ENCODE measurements around the gene YIF1A. TPM values are rescaled to one million over a fixed set of nuclear protein-coding genes. Genes with fewer than 3 reads are reported as not detected.
A peak's percentile ranks its signal among the peaks of the same experiment; 100 is the strongest.

YIF1A gene
- total and polyA plus RNA-seq, 2 experiments from 2014 or later = 132 to 265 TPM

- H3K4me3 ChIP-seq = no peak overlapping the region
- H4K20me1 ChIP-seq (ENCODE audit: insufficient read depth, poor library complexity, severe bottlenecking) = peaks cover 8% of the 10 kb centered on the region
- WGBS (ENCODE audit: low lambda C conversion rate, missing lambda C conversion rate) = 100% methylated on average over 5 of the region's 5 CpGs
- no peaks in the 10 kb centered on the region for H3K9me3 ChIP-seq (ENCODE audit: low read depth)
- H3K27me3 ChIP-seq = no peaks in the 10 kb centered on the region
- no peak overlapping the region for H3K27ac ChIP-seq
- H3K9me2 ChIP-seq (replicated peaks; ENCODE audit: insufficient read depth) = no peaks in the 10 kb centered on the region
- no peak for TF ChIP-seq EZH2 (IDR thresholded peaks at IDR 0.05; ENCODE audit: borderline replicate concordance)
- TF ChIP-seq, protein P1, sequence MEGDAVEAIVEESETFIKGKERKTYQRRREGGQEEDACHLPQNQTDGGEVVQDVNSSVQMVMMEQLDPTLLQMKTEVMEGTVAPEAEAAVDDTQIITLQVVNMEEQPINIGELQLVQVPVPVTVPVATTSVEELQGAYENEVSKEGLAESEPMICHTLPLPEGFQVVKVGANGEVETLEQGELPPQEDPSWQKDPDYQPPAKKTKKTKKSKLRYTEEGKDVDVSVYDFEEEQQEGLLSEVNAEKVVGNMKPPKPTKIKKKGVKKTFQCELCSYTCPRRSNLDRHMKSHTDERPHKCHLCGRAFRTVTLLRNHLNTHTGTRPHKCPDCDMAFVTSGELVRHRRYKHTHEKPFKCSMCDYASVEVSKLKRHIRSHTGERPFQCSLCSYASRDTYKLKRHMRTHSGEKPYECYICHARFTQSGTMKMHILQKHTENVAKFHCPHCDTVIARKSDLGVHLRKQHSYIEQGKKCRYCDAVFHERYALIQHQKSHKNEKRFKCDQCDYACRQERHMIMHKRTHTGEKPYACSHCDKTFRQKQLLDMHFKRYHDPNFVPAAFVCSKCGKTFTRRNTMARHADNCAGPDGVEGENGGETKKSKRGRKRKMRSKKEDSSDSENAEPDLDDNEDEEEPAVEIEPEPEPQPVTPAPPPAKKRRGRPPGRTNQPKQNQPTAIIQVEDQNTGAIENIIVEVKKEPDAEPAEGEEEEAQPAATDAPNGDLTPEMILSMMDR (IDR thresholded peaks at IDR 0.05; ENCODE audit: poor library complexity) = no peak
- no peak overlapping the region for H3K4me2 ChIP-seq
- H2AFZ ChIP-seq = no peak overlapping the region
- H3K36me3 ChIP-seq (replicated peaks; ENCODE audit: insufficient read depth, low read depth) = no peaks in the 10 kb centered on the region
- peaks cover 10% of the 10 kb centered on the region for H3K4me1 ChIP-seq (ENCODE audit: insufficient read depth)
- no peak for DNase-seq (ENCODE audit: low spot score)
- peaks cover 17% of the 10 kb centered on the region for H3K79me2 ChIP-seq
Measured at GRCh38 chr11:66262191-66262590, 26.8 kb downstream of the YIF1A start.

DNA sequence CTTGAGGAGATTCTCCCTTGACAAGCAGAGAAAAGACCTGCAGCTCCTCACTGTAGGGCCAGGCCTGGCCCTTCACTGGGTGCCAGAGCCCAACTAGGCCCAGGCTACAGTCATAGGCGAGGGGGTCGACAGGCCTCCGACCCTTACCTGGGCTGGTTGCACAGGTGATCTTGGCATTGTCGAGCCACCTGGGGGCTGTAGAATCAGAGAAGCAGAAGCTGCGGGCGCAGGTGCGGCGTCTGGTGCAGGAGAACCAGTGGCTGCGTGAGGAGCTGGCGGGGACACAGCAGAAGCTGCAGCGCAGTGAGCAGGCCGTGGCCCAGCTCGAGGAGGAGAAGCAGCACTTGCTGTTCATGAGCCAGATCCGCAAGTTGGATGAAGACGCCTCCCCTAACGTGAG is 27.4 kb downstream of the YIF1A start:
- Histone ChIP-seq H3K27ac (no peak overlapping the region), H3K4me1 (ENCODE audit: insufficient read depth) (peaks cover 8% of the 10 kb centered on the region), H3K4me3 (no peak overlapping the region), H2AFZ (no peak overlapping the region), H3K9me2 (replicated peaks; ENCODE audit: insufficient read depth) (no peaks in the 10 kb centered on the region), H3K79me2 (peaks cover 17% of the 10 kb centered on the region), H3K4me2 (no peak overlapping the region), H4K20me1 (ENCODE audit: insufficient read depth, poor library complexity, severe bottlenecking) (peaks cover 8% of the 10 kb centered on the region), H3K27me3 (no peaks in the 10 kb centered on the region), H3K36me3 (replicated peaks; ENCODE audit: insufficient read depth, low read depth) (no peaks in the 10 kb centered on the region), H3K9me3 (ENCODE audit: low read depth) (no peaks in the 10 kb centered on the region)
- no peak for TF ChIP-seq EZH2phosphoT487 (IDR thresholded peaks at IDR 0.05; ENCODE audit: low read depth, severe bottlenecking, unreplicated experiment)
- TF ChIP-seq EZH2 (IDR thresholded peaks at IDR 0.05; ENCODE audit: borderline replicate concordance) = no peak
- TF ChIP-seq, protein P1 (IDR thresholded peaks at IDR 0.05; ENCODE audit: poor library complexity) = no peak
- DNase-seq (ENCODE audit: low spot score) = no peak
- WGBS (ENCODE audit: low lambda C conversion rate, missing lambda C conversion rate) = 98% methylated on average over 15 of the region's 16 CpGs

DNA sequence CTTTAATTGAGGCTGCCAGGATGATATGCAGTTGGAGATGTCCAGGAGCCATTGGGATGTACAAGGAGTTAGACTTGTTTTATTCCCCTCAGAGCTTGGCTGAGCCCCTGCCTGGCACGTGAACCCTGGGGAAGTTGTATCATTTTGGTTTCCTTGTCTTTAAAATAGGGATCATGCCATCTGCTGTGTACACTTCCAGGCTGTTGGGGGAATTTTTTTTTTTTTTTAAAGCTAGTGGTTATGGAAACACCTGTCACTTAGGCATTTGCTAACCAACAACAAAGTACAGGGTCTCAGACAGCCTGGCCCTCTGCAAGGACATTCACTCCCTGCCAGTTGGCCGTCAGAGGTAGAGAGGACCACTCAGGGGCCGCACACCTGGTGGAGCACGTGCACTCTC is 29.0 kb downstream of the YIF1A start:
- Histone ChIP-seq H4K20me1 (ENCODE audit: insufficient read depth, poor library complexity, severe bottlenecking) (peaks cover 8% of the 10 kb centered on the region), H3K4me2 (no peak overlapping the region), H3K4me1 (ENCODE audit: insufficient read depth) (peaks cover 8% of the 10 kb centered on the region), H3K27me3 (no peaks in the 10 kb centered on the region), H3K27ac (no peak overlapping the region), H3K79me2 (peaks cover 17% of the 10 kb centered on the region), H2AFZ (no peak overlapping the region), H3K9me3 (ENCODE audit: low read depth) (no peaks in the 10 kb centered on the region), H3K36me3 (replicated peaks; ENCODE audit: insufficient read depth, low read depth) (no peaks in the 10 kb centered on the region), H3K4me3 (no peak overlapping the region), H3K9me2 (replicated peaks; ENCODE audit: insufficient read depth) (no peaks in the 10 kb centered on the region)
- TF ChIP-seq, protein P1 (IDR thresholded peaks at IDR 0.05; ENCODE audit: poor library complexity) = no peak
- TF ChIP-seq EZH2 (IDR thresholded peaks at IDR 0.05; ENCODE audit: borderline replicate concordance) = no peak
- TF ChIP-seq EZH2phosphoT487 (IDR thresholded peaks at IDR 0.05; ENCODE audit: low read depth, severe bottlenecking, unreplicated experiment) = no peak
- DNase-seq (ENCODE audit: low spot score) = no peak
- WGBS (ENCODE audit: low lambda C conversion rate, missing lambda C conversion rate) = 97% methylated on average over 4 of the region's 4 CpGs

DNA sequence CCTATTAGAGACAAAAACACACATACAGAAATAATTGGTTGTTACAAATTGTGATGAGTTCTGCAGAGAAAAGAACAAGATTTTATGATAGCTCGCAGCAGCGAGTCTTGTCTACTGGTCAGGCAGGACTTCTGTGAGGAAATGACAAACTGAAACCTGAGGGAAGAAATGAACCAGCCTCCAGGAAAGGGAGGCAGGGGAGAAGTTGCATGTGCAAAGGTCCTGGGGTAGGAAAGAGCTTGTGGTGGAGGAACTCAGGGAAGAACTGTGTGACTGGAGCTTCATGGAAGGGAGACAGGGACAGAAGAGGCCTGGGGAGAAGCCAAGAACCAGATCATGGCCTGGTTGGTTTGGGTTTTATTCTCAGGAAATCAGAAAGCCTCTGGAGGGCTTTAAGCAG is 29.7 kb downstream of the YIF1A start:
- peaks cover 8% of the 10 kb centered on the region for H4K20me1 ChIP-seq (ENCODE audit: insufficient read depth, poor library complexity, severe bottlenecking)
- 98% methylated on average over 2 of the region's 2 CpGs for WGBS (ENCODE audit: low lambda C conversion rate, missing lambda C conversion rate)
- no peak overlapping the region for H3K4me3 ChIP-seq
- no peaks in the 10 kb centered on the region for H3K9me3 ChIP-seq (ENCODE audit: low read depth)
- H3K27ac ChIP-seq = no peak overlapping the region
- no peaks in the 10 kb centered on the region for H3K9me2 ChIP-seq (replicated peaks; ENCODE audit: insufficient read depth)
- peaks cover 17% of the 10 kb centered on the region for H3K79me2 ChIP-seq
- peaks cover 8% of the 10 kb centered on the region for H3K4me1 ChIP-seq (ENCODE audit: insufficient read depth)
- H3K27me3 ChIP-seq = no peaks in the 10 kb centered on the region
- peak overlapping the region; percentile 98 for H3K4me2 ChIP-seq
- TF ChIP-seq EZH2phosphoT487 (IDR thresholded peaks at IDR 0.05; ENCODE audit: low read depth, severe bottlenecking, unreplicated experiment) = no peak
- TF ChIP-seq, protein P1 (IDR thresholded peaks at IDR 0.05; ENCODE audit: poor library complexity) = no peak
- no peak for TF ChIP-seq EZH2 (IDR thresholded peaks at IDR 0.05; ENCODE audit: borderline replicate concordance)
- H2AFZ ChIP-seq = no peak overlapping the region
- DNase-seq (ENCODE audit: low spot score) = no peak
- no peaks in the 10 kb centered on the region for H3K36me3 ChIP-seq (replicated peaks; ENCODE audit: insufficient read depth, low read depth)

Measured in hepatocyte (in vitro differentiated cells).